HCT116 (cell line): Measurements from ENCODE around the gene RCOR1. TPM values are rescaled to one million over a fixed set of nuclear protein-coding genes. Genes with fewer than 3 reads are reported as not detected.

Source experiments
- ATAC-seq: fragments of 200-7000 bp; cut with Tn5 transposase; 2 replicates; pipeline ENCODE4 v1.9.1; 2020; ENCODE audit warnings: mild to moderate bottlenecking, moderate library complexity
- BruUV-seq: library from RNA; stranded (reverse); fragments of 400-500 nt; replicated peaks from 2 replicates; lab custom pipeline; 2021; lab: Mats Ljungman, UMichigan
- CTCF ChIA-PET: fragments of 300-600 bp; sonication (Branson Sonifier 250); formaldehyde crosslinking; loops from one replicate; lab custom pipeline; 2021; ENCODE audit warnings: antibody characterized with exemption; lab: Charles Lee
- POLR2A ChIA-PET: fragments of 300-600, 350-600 bp; sonication (Branson Sonifier 250); formaldehyde crosslinking; loops from one replicate; lab custom pipeline; 2021; ENCODE audit warnings: antibody characterized with exemption; lab: Charles Lee
- RAD21 ChIA-PET, 2 experiments: fragments of 300-600 bp; sonication (Branson Sonifier 250); formaldehyde crosslinking; loops; one replicate each; lab custom pipeline; 2023; ENCODE audit warnings: low total read pairs in 2 of 2; ENCODE audit not compliant: uncharacterized antibody in 2 of 2, unreplicated experiment in 2 of 2, low non-redundant PET in 1 of 2; lab: Charles Lee
- DNase-seq: peaks from one replicate; pipeline ENCODE4 v3.0.0-alpha.2; 2010; ENCODE audit warnings: low read depth, low spot score
- H2AFZ ChIP-seq: fragments of 200-600 bp; shearing (Covaris generic), sonication (generic); 2 replicates; pipeline ENCODE4 v1.6.1; 2017; ENCODE audit warnings: low read depth, mixed run types, mixed read lengths, antibody characterized with exemption, low read length; ENCODE audit not compliant: poor library complexity, severe bottlenecking
- H3K27ac ChIP-seq: 2 replicates; pipeline ENCODE4 v1.5.1; 2012; ENCODE audit warnings: low read depth, low read length
- H3K27me3 ChIP-seq: fragments of 200-600 bp; sonication (generic); 2 replicates; pipeline ENCODE4 v1.6.1; 2016; ENCODE audit warnings: mixed run types, low read length, mixed read lengths; ENCODE audit not compliant: insufficient read depth
- H3K36me3 ChIP-seq, 2 experiments: fragments of 200-500 bp in 1 of 2; fragments of 200-600 bp in 1 of 2; sonication (Bioruptor generic) in 1 of 2; sonication (generic) in 1 of 2; 2 replicates each; pipeline versions ENCODE4 v1.5.1 to v1.6.1; 2014 to 2016; ENCODE audit warnings: low read length in 2 of 2, inconsistent platforms in 1 of 2, mixed read lengths in 1 of 2, mixed run types in 1 of 2; ENCODE audit not compliant: insufficient read depth in 2 of 2, control insufficient read depth in 1 of 2
- H3K4me1 ChIP-seq, 2 experiments: fragments of 200-600 bp in 1 of 2; sonication (generic) in 1 of 2; 2 replicates each; pipeline versions ENCODE4 v1.5.1 to v1.6.1; 2012 to 2017; ENCODE audit warnings: low read length in 2 of 2, inconsistent platforms in 1 of 2, mild to moderate bottlenecking in 1 of 2, mixed read lengths in 1 of 2, mixed run types in 1 of 2, moderate library complexity in 1 of 2; ENCODE audit not compliant: insufficient read depth in 2 of 2, control insufficient read depth in 1 of 2
- H3K4me2 ChIP-seq: fragments of 200-600 bp; sonication (generic); 2 replicates; pipeline ENCODE4 v1.6.1; 2017; ENCODE audit warnings: mixed run types, low read length, mixed read lengths
- H3K4me3 ChIP-seq, 2 experiments: fragments of 200-600 bp in 1 of 2; sonication (generic) in 1 of 2; replicated peaks in 1 of 2; 2 replicates each; pipeline ENCODE4 v1.5.1; 2011 to 2016; ENCODE audit warnings: low read length in 2 of 2, control low read depth in 1 of 2, low read depth in 1 of 2, mild to moderate bottlenecking in 1 of 2, mixed read lengths in 1 of 2, mixed run types in 1 of 2
- H3K79me2 ChIP-seq: fragments of 200-600 bp; sonication (generic); 2 replicates; pipeline ENCODE4 v1.6.1; 2017; ENCODE audit warnings: mild to moderate bottlenecking, mixed run types, low read length, moderate library complexity, mixed read lengths; ENCODE audit not compliant: insufficient read depth
- H3K9ac ChIP-seq: fragments of 200-600 bp; sonication (generic); 2 replicates; pipeline ENCODE4 v1.6.1; 2016; ENCODE audit warnings: low read length, mixed read lengths
- H3K9me2 ChIP-seq: fragments of 200-600 bp; sonication (generic), shearing (Covaris generic); 2 replicates; pipeline ENCODE4 v1.6.1; 2017; ENCODE audit warnings: mixed run types, mild to moderate bottlenecking, moderate library complexity; ENCODE audit not compliant: insufficient read depth
- H3K9me3 ChIP-seq, 2 experiments: fragments of 200-500 bp in 1 of 2; fragments of 200-600 bp in 1 of 2; sonication (Bioruptor generic) in 1 of 2; sonication (generic) in 1 of 2; 2 replicates each; pipeline ENCODE4 v1.6.1; 2014 to 2017; ENCODE audit warnings: low read length in 2 of 2, mixed read lengths in 2 of 2, inconsistent platforms in 1 of 2, low read depth in 1 of 2, mild to moderate bottlenecking in 1 of 2, mixed run types in 1 of 2, moderate library complexity in 1 of 2; ENCODE audit not compliant: control insufficient read depth in 1 of 2, insufficient read depth in 1 of 2
- H4K20me1 ChIP-seq: fragments of 200-600 bp; sonication (generic), shearing (Covaris generic); 2 replicates; pipeline ENCODE4 v1.6.1; 2017; ENCODE audit warnings: mixed run types, mild to moderate bottlenecking, moderate library complexity; ENCODE audit not compliant: insufficient read depth
- CBX3 ChIP-seq: IDR thresholded peaks from 2 replicates; pipeline ENCODE4 v1.6.1; 2012; ENCODE audit warnings: low read depth
- CEBPB ChIP-seq: IDR thresholded peaks from 2 replicates; pipeline ENCODE4 v1.6.1; 2012; ENCODE audit warnings: low read depth
- EGR1 ChIP-seq: IDR thresholded peaks from 2 replicates; pipeline ENCODE4 v1.6.1; 2012; ENCODE audit warnings: low read depth
- ELF1 ChIP-seq: IDR thresholded peaks from 2 replicates; pipeline ENCODE4 v1.6.1; 2012; ENCODE audit warnings: low read depth, borderline replicate concordance
- EZH2 ChIP-seq: fragments of 200-600 bp; sonication (generic); IDR thresholded peaks from 2 replicates; pipeline ENCODE4 v1.6.1; 2017; ENCODE audit warnings: antibody characterized with exemption, mixed run types
- EZH2phosphoT487 ChIP-seq: fragments of 200-600 bp; IDR thresholded peaks from 2 replicates; pipeline ENCODE4 v1.6.1; 2018; ENCODE audit warnings: antibody characterized with exemption, borderline replicate concordance
- JUND ChIP-seq: IDR thresholded peaks from 2 replicates; pipeline ENCODE4 v1.6.1; 2012
- POLR2AphosphoS5 ChIP-seq: IDR thresholded peaks from 2 replicates; pipeline ENCODE4 v1.6.1; 2011; ENCODE audit warnings: mild to moderate bottlenecking, low read depth, low read length, moderate library complexity
- RAD21 ChIP-seq: IDR thresholded peaks from 2 replicates; pipeline ENCODE4 v1.6.1; 2012; ENCODE audit warnings: low read depth, mild to moderate bottlenecking
- SIN3A ChIP-seq: IDR thresholded peaks from 2 replicates; pipeline ENCODE4 v1.6.1; 2012; ENCODE audit warnings: low read depth
- SRF ChIP-seq: IDR thresholded peaks from 2 replicates; pipeline ENCODE4 v1.6.1; 2012; ENCODE audit warnings: low read depth
- TCF7L2 ChIP-seq: IDR thresholded peaks from 2 replicates; pipeline ENCODE4 v1.7.0; 2011; ENCODE audit warnings: borderline replicate concordance, inconsistent platforms; ENCODE audit not compliant: insufficient read depth, insufficient read length; ENCODE audit errors: extremely low read depth
- YY1 ChIP-seq: IDR thresholded peaks from 2 replicates; pipeline ENCODE4 v1.6.1; 2011; ENCODE audit warnings: low read length, low read depth, moderate library complexity, mild to moderate bottlenecking; ENCODE audit not compliant: insufficient replicate concordance; ENCODE audit errors: extremely low read depth
- intact Hi-C: fragments of 100-400 bp; cut with micrococcal nuclease; formaldehyde crosslinking; loops from 2 replicates; pipeline ENCODE4 v1.10.0; 2022
- total RNA-seq: library from RNA; stranded (reverse); gene quantifications from one replicate; pipeline ENCODE4 v1.2.1, GENCODE V29; 2021; ENCODE audit not compliant: unreplicated experiment
- TF ChIP-seq, protein P1 (sequence below): IDR thresholded peaks from 2 replicates; pipeline ENCODE4 v1.6.1; 2012
- TF ChIP-seq, protein P2 (sequence below): IDR thresholded peaks from 2 replicates; pipeline ENCODE4 v1.6.1; 2011; ENCODE audit warnings: mild to moderate bottlenecking, low read length, moderate library complexity; ENCODE audit not compliant: insufficient replicate concordance; ENCODE audit errors: extremely low read depth
- TF ChIP-seq, protein P3 (sequence below): IDR thresholded peaks from 2 replicates; pipeline ENCODE4 v1.6.1; 2012; ENCODE audit warnings: low read depth

The RCOR1 gene
- total RNA-seq, 1 experiment from 2014 or later = 30.7 TPM

DNA sequence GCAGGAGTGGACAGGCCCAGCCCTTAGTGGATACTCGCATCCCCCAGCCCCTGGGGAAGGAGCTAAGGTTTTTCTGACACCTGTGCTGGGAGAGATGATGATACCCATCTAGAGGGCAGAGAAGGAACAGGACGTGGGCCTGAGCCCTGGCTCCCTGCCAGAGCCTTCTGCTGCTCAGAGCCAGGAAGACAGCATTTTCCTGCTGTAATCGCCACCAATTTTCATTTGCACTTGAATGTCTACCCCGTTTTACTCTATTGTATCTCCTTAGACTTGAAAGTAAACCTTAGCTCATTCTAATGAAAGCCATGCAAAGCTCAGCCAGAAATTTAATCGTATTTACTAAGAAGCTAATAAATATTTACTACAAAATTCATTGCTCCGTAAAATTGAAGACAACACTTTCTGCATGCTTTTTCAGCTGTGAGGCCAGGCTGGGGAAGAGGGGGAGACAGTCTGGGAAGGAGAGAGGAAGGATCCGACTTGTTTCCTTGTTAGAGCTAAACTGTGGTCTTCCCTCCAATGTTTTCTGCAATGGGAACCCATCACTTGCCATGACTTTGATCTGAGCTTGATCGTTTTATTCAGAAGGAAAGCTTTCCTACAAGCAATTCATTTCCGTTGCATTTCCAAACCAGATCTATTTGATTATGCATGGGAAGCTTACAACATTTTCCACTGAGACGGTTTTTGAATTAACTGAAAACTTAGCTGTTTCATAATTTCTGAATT, 167.2 kb downstream of the RCOR1 start:
- no peaks in the 10 kb centered on the region for H3K27me3 ChIP-seq
- no peak for DNase-seq
- H3K9ac ChIP-seq = no peak overlapping the region
- no peaks in the 10 kb centered on the region for H3K9me3 ChIP-seq
- POLR2A ChIA-PET = no interaction called here
- no peak for TF ChIP-seq EGR1
- no peak for TF ChIP-seq CBX3
- TF ChIP-seq, protein P1, sequence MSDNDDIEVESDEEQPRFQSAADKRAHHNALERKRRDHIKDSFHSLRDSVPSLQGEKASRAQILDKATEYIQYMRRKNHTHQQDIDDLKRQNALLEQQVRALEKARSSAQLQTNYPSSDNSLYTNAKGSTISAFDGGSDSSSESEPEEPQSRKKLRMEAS = no peak
- TF ChIP-seq, protein P2, sequence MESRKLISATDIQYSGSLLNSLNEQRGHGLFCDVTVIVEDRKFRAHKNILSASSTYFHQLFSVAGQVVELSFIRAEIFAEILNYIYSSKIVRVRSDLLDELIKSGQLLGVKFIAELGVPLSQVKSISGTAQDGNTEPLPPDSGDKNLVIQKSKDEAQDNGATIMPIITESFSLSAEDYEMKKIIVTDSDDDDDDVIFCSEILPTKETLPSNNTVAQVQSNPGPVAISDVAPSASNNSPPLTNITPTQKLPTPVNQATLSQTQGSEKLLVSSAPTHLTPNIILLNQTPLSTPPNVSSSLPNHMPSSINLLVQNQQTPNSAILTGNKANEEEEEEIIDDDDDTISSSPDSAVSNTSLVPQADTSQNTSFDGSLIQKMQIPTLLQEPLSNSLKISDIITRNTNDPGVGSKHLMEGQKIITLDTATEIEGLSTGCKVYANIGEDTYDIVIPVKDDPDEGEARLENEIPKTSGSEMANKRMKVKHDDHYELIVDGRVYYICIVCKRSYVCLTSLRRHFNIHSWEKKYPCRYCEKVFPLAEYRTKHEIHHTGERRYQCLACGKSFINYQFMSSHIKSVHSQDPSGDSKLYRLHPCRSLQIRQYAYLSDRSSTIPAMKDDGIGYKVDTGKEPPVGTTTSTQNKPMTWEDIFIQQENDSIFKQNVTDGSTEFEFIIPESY = no peak
- no peak for TF ChIP-seq SRF
- TF ChIP-seq JUND = no peak
- TF ChIP-seq, protein P3, sequence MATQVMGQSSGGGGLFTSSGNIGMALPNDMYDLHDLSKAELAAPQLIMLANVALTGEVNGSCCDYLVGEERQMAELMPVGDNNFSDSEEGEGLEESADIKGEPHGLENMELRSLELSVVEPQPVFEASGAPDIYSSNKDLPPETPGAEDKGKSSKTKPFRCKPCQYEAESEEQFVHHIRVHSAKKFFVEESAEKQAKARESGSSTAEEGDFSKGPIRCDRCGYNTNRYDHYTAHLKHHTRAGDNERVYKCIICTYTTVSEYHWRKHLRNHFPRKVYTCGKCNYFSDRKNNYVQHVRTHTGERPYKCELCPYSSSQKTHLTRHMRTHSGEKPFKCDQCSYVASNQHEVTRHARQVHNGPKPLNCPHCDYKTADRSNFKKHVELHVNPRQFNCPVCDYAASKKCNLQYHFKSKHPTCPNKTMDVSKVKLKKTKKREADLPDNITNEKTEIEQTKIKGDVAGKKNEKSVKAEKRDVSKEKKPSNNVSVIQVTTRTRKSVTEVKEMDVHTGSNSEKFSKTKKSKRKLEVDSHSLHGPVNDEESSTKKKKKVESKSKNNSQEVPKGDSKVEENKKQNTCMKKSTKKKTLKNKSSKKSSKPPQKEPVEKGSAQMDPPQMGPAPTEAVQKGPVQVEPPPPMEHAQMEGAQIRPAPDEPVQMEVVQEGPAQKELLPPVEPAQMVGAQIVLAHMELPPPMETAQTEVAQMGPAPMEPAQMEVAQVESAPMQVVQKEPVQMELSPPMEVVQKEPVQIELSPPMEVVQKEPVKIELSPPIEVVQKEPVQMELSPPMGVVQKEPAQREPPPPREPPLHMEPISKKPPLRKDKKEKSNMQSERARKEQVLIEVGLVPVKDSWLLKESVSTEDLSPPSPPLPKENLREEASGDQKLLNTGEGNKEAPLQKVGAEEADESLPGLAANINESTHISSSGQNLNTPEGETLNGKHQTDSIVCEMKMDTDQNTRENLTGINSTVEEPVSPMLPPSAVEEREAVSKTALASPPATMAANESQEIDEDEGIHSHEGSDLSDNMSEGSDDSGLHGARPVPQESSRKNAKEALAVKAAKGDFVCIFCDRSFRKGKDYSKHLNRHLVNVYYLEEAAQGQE = no peak
- TF ChIP-seq ELF1 = no peak
- no peak for TF ChIP-seq POLR2AphosphoS5
- TF ChIP-seq CEBPB = no peak
- TF ChIP-seq RAD21 = no peak
- no peak for TF ChIP-seq TCF7L2
- no peak for TF ChIP-seq EZH2phosphoT487
- no peak for TF ChIP-seq SIN3A
- TF ChIP-seq YY1 = no peak
- no peak for TF ChIP-seq EZH2
- no TSS peak for BruUV-seq
- ATAC-seq = no peak
- RAD21 ChIA-PET = interaction anchor here in 1 of 2 experiments (0.5 kb wide), 1 partner anchor 153 kb away, joined by 3 read pairs; no protein-coding TSS in a partner anchor
- no peaks in the 10 kb centered on the region for H3K4me1 ChIP-seq
- intact Hi-C loops = no loop called here
- H4K20me1 ChIP-seq = no peaks in the 10 kb centered on the region
- no peaks in the 10 kb centered on the region for H3K9me2 ChIP-seq
- no peaks in the 10 kb centered on the region for H3K79me2 ChIP-seq
- CTCF ChIA-PET = no interaction called here
- no peak overlapping the region for H3K27ac ChIP-seq
- H2AFZ ChIP-seq = no peak overlapping the region
- no peaks in the 10 kb centered on the region for H3K36me3 ChIP-seq
- no peak overlapping the region for H3K4me2 ChIP-seq
- H3K4me3 ChIP-seq = no peak overlapping the region
